ENCODE data around the gene LGALS9B. TPM values are rescaled to one million over a fixed set of nuclear protein-coding genes. Genes with fewer than 3 reads are reported as not detected.
"Not testable (repeated sequence)": the region's sequence is repeated elsewhere in the genome, so short reads cannot be mapped to it uniquely, and the experiment has no call there.

The LGALS9B gene
- total RNA-seq, 2 donors from 2014 or later, result not detected

DNA sequence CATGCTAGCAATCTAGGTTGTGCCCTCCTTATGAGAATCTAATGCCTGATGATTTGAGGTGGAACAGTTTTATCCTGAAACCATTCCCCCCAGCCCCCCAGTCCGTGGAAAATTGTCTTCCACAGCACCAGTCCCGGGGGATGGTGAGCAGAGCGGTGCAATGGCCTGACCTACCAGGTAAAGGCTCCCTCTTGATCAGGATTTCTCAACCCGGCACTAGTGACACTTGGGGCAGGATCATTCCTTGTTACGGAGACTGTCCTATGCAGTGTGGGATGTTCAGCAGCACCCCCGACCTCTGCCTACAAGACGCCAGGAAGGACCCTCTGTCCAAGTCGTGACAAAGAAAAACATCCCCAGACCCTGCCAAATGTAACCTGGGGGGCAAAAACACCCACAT, 34.0 kb downstream of the LGALS9B start:
- DNase-seq; ATAC-seq; intact Hi-C loops (cut with DNase I): not testable (repeated sequence)

DNA sequence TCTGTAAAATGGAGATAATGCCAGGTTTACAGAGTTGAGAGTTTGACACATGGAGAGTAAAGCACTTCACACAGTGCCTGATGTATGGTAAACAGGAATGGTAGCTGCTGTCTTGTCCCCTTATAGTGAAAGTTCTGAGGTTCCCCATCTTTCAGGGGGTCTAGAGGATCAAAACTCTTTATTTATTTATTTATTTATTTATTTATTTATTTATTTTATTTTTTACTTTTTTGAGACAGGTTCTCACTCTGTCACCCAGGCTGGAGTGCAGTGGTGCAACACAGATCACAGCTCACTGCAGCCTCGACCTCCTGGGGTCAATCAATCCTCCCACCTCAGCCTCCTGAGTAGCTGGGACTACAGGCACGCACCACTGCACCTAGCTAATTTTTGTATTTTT, 40.1 kb downstream of the LGALS9B start:
- intact Hi-C loops (cut with DNase I); ATAC-seq; DNase-seq: not testable (repeated sequence)

DNA sequence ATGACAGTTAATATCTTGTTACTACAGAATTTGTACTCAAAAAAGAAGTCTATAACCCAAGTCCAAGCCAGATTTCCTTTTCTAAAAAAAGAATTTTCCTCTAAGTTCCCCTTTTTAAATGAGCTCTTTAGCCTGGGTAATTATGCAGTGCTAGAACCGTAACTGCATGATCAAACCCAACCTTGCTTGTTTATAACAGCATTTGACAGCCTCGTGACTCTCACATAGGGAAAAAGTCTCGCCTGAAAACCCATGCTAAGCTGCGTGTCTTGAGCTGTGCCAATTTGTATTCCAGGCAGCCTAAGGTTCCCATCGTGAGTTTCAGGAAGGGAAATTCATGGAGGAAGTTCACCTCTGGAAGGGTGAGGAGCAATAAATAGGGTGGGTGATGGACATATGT, 44.5 kb downstream of the LGALS9B start:
- DNase-seq; ATAC-seq; intact Hi-C loops (cut with DNase I): not testable (repeated sequence)

DNA sequence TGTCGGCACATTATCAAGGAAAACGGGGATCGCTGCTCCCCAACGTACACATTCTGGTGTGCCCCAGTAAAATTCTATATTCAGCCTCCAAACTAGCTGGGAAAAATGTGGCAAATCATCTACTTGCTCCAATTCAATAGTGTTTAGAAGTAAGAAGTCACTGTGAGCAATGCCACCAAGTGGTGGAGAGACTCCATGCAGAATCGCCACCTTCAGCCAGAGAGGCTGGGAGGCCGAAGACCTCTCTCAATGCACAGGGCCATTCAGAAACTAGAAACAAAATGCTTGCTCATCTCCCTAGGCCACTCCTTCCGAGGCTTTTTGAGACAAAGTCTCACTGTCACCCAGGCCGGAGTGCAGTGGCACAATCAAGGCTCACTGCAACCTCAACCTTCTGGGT, 48.5 kb downstream of the LGALS9B start:
- DNase-seq; ATAC-seq; intact Hi-C loops (cut with DNase I): not testable (repeated sequence)

- DNase-seq; intact Hi-C loops (cut with DNase I); ATAC-seq: not testable (repeated sequence)
Observed at GRCh38 chr17:20417492-20418080, 49.8 kb downstream of the LGALS9B start.

DNA sequence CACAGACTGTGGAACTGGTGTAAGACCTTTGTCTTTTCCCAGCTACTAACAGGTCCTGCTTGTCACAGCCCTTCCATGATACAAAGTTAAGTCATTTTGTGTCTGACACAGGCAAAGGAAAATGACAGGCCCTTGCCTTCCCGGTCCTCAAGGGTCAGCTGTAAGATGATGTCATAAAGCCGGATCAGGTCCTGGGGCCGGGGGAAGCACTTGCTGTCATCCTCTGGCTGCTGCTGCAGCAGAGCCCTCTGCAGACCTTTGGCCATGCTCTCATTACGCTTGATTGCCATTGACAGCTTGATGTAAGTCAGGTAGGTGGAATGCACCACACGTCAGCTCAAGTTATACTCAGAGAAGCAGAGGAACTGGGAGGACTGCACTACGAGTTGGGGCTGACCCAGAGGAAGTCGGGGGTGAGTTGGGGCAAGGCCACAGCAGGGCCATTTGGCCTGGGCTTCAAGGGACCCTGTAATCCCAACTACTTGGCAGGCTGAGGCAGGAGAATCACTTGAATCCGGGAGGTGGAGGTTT, 50.9 kb downstream of the LGALS9B start:
- ATAC-seq; DNase-seq; intact Hi-C loops (cut with DNase I): not testable (repeated sequence)

DNA sequence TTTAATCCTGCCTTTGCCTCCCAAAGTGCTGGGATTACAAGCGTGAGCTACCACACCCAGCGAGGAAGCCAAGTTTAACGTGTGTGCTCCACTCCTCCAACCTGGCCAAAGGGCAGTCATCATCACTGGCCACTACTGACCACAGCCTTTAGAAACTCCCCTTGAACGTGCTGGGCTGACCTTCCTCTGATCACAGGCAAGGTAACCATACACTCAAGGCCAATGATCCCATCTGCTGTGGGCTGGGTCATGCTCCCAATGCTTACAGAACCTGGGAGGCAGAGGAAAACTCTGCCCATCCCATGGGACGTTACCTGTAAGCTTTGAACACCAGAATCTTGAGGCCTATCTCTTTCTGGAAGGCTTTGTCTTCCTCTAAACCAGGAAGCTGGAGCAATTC, 51.9 kb downstream of the LGALS9B start:
- intact Hi-C loops (cut with DNase I), result not testable (repeated sequence)

GRCh38 chr17:20401306-20402022, 65.9 kb downstream of the LGALS9B start:
- DNase-seq; intact Hi-C loops (cut with DNase I): not testable (repeated sequence)
- peak in 1 of 2 donors; percentile 67 for ATAC-seq

More for the DNA sequence above, 51.9 kb downstream of the LGALS9B start:
- DNase-seq, ATAC-seq: not testable (repeated sequence)

DNA sequence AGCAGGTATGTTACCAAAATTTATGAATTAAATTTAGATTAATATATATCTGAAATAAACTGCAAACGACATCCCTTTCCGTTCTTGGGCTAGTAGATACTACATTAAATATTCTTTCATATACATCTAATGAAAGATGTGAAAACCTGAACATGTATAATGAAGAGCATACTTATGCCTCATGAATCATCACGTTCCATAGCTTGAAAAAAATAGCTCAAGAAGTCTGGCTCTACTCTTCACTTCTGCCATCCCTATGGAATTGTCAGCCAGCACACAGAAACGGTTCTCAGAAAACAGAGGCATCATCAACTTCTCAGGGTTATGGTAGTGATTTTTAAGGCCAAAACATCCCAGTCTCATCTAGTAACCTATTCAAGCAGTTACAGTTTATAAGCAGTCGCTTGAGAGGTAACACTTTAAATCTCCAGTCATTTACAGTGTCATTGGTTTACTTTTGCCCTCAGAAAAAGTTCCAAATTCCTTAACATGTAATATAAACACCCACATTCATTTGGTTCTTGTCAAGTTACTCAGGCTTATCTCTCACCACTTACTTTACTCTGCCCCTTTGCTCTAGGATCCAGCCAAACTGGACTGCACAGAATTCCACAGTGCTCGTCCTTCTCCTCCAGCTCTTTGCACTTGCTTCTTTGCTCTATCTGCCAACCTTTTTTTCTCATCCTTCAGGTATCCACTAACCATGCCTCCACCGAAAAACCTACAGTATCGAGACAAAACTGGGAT, 66.6 kb downstream of the LGALS9B start:
- ATAC-seq; intact Hi-C loops (cut with DNase I); DNase-seq: not testable (repeated sequence)

Other genes starting within 250 kb of the LGALS9B start
- not detected for gene CDRT15L2, start 112.2 kb upstream of the LGALS9B start, total RNA-seq